Caco-2 (cell line): ENCODE measurements around the gene THRB. TPM values are rescaled to one million over a fixed set of nuclear protein-coding genes. Genes with fewer than 3 reads are reported as not detected.

ENCODE experiments used
- BruUV-seq: library from RNA; stranded (reverse); fragments of 400-500 nt; replicated peaks from 2 replicates; lab custom pipeline; 2021; lab: Mats Ljungman, UMichigan
- CTCF ChIA-PET: fragments of 300-600 bp; sonication (Branson Sonifier 250); formaldehyde crosslinking; loops from one replicate; lab custom pipeline; 2022; ENCODE audit warnings: antibody characterized with exemption; lab: Charles Lee
- POLR2A ChIA-PET: fragments of 300-600 bp; sonication (Branson Sonifier 250); formaldehyde crosslinking; loops from one replicate; lab custom pipeline; 2022; ENCODE audit warnings: antibody characterized with exemption; lab: Charles Lee
- DNase-seq, 2 experiments: peaks; one replicate each; pipeline versions ENCODE4 v3.0.0 to v3.0.0-alpha.2; 2020 to 2022
- H3K27me3 ChIP-seq: replicated peaks from 2 replicates; pipeline ENCODE4 v1.6.0; 2011; ENCODE audit warnings: low read length; ENCODE audit not compliant: control insufficient read depth, insufficient read depth
- H3K36me3 ChIP-seq: 2 replicates; pipeline ENCODE4 v1.5.1; 2011; ENCODE audit warnings: low read length; ENCODE audit not compliant: control insufficient read depth, insufficient read depth
- H3K4me1 ChIP-seq: fragments of 250-450 bp; sonication (Bioruptor Pico); 2 replicates; pipeline ENCODE4 v1.5.1; 2020; ENCODE audit warnings: mild to moderate bottlenecking
- H3K4me3 ChIP-seq: 2 replicates; pipeline ENCODE4 v1.5.1; 2011; ENCODE audit warnings: low read depth, mild to moderate bottlenecking, control low read depth, low read length
- H3K9me3 ChIP-seq: fragments of 250-450 bp; sonication (Bioruptor Pico); 2 replicates; pipeline ENCODE4 v1.5.1; 2020; ENCODE audit warnings: mild to moderate bottlenecking, moderate library complexity
- H3K27ac Mint-ChIP-seq: one replicate; pipeline ENCODE4 v1.8.0; 2022; ENCODE audit warnings: mixed read lengths; ENCODE audit not compliant: unreplicated experiment
- H3K27me3 Mint-ChIP-seq: one replicate; pipeline ENCODE4 v1.8.0; 2022; ENCODE audit warnings: mixed read lengths; ENCODE audit not compliant: insufficient read depth, unreplicated experiment
- H3K36me3 Mint-ChIP-seq: one replicate; pipeline ENCODE4 v1.8.0; 2022; ENCODE audit warnings: mild to moderate bottlenecking, mixed read lengths; ENCODE audit not compliant: insufficient read depth, unreplicated experiment
- H3K4me1 Mint-ChIP-seq: one replicate; pipeline ENCODE4 v1.8.0; 2022; ENCODE audit warnings: low read depth, mixed read lengths; ENCODE audit not compliant: unreplicated experiment
- H3K4me3 Mint-ChIP-seq: one replicate; pipeline ENCODE4 v1.8.0; 2022; ENCODE audit warnings: mild to moderate bottlenecking, moderate library complexity, mixed read lengths; ENCODE audit not compliant: unreplicated experiment
- H3K9me3 Mint-ChIP-seq: one replicate; pipeline ENCODE4 v1.8.0; 2022; ENCODE audit warnings: mixed read lengths; ENCODE audit not compliant: unreplicated experiment
- CTCF ChIP-seq, 2 experiments: fragments of 200-600 bp in 1 of 2; IDR thresholded peaks; 1 replicate in 1 of 2; 2 replicates in 1 of 2; pipeline versions ENCODE4 v1.5.1 to v1.8.0; 2011 to 2022; ENCODE audit warnings: antibody characterized with exemption in 1 of 2, control low read depth in 1 of 2, inconsistent platforms in 1 of 2, low read depth in 1 of 2, low read length in 1 of 2, mild to moderate bottlenecking in 1 of 2, moderate library complexity in 1 of 2; ENCODE audit not compliant: insufficient read depth in 1 of 2, severe bottlenecking in 1 of 2, unreplicated experiment in 1 of 2
- intact Hi-C: fragments of 100-400 bp; cut with micrococcal nuclease; formaldehyde crosslinking; loops from one replicate; pipeline ENCODE4 v1.10.0; 2022; ENCODE audit not compliant: unreplicated experiment
- total RNA-seq: library from RNA; stranded (reverse); gene quantifications from 2 replicates; pipeline ENCODE4 v1.2.3, GENCODE V29; 2022

The THRB gene
- total RNA-seq, 1 experiment from 2014 or later: 19.4 TPM

DNA sequence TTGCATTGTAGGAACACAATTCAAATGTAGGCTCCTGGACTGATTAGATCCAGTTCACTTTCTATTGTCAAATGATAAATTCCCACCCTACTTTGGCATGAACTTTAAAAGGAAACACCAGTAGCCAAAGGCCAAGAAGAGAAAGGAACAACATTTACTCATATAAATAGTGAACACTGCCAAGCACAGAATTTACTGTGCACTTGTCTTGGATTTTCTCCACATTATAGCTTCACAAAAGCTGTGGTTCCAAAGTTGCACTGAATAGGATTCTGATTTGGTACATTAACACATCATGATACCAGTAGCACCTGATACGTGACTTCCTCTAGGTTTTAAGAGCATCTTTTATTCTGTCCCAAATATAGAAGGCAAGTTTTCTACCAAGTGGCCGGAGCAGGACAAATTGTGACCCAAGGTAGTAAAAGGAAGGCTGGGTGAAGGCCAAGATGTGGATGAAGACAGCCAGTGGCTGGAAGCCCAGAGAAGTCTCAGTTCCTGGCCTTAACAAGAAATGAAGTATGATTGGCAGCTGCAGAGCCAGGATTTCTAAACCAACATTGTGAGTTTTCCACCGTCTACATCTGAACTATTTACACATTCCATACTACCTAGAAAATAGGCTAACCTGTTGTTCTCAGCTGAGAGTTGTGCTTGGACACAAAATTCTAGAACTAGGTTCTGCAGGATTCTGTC lies 206.7 kb downstream of the THRB start:
- Mint-ChIP-seq H3K27me3 (no peaks in the 10 kb centered on the region), H3K36me3 (no peaks in the 10 kb centered on the region), H3K4me1 (no peaks in the 10 kb centered on the region), H3K4me3 (no peak overlapping the region), H3K27ac (no peak overlapping the region), H3K9me3 (no peaks in the 10 kb centered on the region)
- ChIA-PET POLR2A (no interaction called here), CTCF (no interaction called here)
- DNase-seq: no peak
- Histone ChIP-seq H3K27me3 (no peaks in the 10 kb centered on the region), H3K4me1 (no peaks in the 10 kb centered on the region), H3K4me3 (no peak overlapping the region), H3K36me3 (0 out of 2 replicates have a peak, but pooled peaks cover 2% of the 10 kb centered on the region), H3K9me3 (no peaks in the 10 kb centered on the region)
- no TSS peak for BruUV-seq
- no peak for TF ChIP-seq CTCF (IDR thresholded peaks at IDR 0.05; ENCODE audit: insufficient read depth in 1 of 2, low read depth in 1 of 2, low read length in 1 of 2, severe bottlenecking in 1 of 2, unreplicated experiment in 1 of 2)
- intact Hi-C loops: no loop called here

GRCh38 chr3:24286405-24286804 lies 208.2 kb downstream of the THRB start:
- Mint-ChIP-seq H3K27me3 (no peaks in the 10 kb centered on the region), H3K27ac (no peak overlapping the region), H3K4me1 (no peaks in the 10 kb centered on the region), H3K36me3 (no peaks in the 10 kb centered on the region), H3K9me3 (no peaks in the 10 kb centered on the region), H3K4me3 (no peak overlapping the region)
- BruUV-seq: no TSS peak
- Histone ChIP-seq H3K36me3 (0 out of 2 replicates have a peak, but pooled peaks cover 2% of the 10 kb centered on the region), H3K27me3 (no peaks in the 10 kb centered on the region), H3K4me1 (no peaks in the 10 kb centered on the region), H3K9me3 (no peaks in the 10 kb centered on the region), H3K4me3 (no peak overlapping the region)
- POLR2A ChIA-PET: no interaction called here
- intact Hi-C loops: no loop called here
- CTCF ChIA-PET: no interaction called here
- no peak for TF ChIP-seq CTCF (IDR thresholded peaks at IDR 0.05; ENCODE audit: insufficient read depth in 1 of 2, low read depth in 1 of 2, low read length in 1 of 2, severe bottlenecking in 1 of 2, unreplicated experiment in 1 of 2)
- DNase-seq: no peak

- Histone ChIP-seq H3K9me3 (no peaks in the 10 kb centered on the region), H3K4me3 (no peak overlapping the region), H3K4me1 (no peaks in the 10 kb centered on the region), H3K27me3 (no peaks in the 10 kb centered on the region), H3K36me3 (no peaks in the 10 kb centered on the region)
- BruUV-seq: no TSS peak
- no peaks in the 10 kb centered on the region for H3K27me3 Mint-ChIP-seq
- intact Hi-C loops: no loop called here
- H3K4me1 Mint-ChIP-seq: no peaks in the 10 kb centered on the region
- H3K27ac Mint-ChIP-seq: no peak overlapping the region
- no peak for TF ChIP-seq CTCF (IDR thresholded peaks at IDR 0.05; ENCODE audit: insufficient read depth in 1 of 2, low read depth in 1 of 2, low read length in 1 of 2, severe bottlenecking in 1 of 2, unreplicated experiment in 1 of 2)
- DNase-seq: no peak
- H3K36me3 Mint-ChIP-seq: no peaks in the 10 kb centered on the region
- no peak overlapping the region for H3K4me3 Mint-ChIP-seq
- H3K9me3 Mint-ChIP-seq: no peaks in the 10 kb centered on the region
- ChIA-PET CTCF (no interaction called here), POLR2A (no interaction called here)
Measured at GRCh38 chr3:24278543-24278942, 216.1 kb downstream of the THRB start.
